ENCODE data around the gene TTC7B.

Gene TTC7B

DNA sequence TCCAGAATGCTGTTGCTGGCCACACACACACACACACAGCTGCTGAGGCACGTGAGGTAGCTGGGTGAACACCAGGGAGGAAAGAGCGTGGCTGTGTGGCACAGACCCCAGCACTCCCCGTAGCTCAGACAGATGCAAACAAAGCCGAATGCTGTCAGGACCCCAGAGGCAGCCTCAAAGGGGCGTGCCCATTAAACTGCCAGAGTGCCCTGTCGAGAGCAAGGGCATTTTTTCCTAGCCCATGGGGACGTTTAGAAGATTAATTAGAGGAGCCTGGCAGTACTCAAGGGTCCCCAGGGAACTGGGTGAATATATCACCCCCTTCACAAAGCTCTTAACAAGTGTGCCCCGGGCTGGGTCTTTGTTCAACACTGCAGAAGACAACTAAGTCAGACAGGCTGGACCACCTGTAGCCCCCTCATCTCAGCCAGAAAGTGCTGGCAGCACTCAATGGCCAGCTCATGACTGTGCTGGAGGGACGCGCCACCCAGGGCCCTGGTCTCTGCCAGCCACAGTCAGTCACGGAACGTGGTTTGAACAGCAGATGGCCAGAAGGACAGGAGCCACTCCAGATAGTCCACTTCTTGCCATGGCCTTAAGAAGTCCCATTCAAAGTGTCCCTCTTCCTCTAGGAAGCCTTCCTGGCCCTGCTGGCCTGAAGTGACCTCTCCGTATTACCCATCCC is 37.5 kb downstream of the TTC7B start:
- no peak overlapping the region for H3K27ac ChIP-seq
- TF ChIP-seq, protein P1, sequence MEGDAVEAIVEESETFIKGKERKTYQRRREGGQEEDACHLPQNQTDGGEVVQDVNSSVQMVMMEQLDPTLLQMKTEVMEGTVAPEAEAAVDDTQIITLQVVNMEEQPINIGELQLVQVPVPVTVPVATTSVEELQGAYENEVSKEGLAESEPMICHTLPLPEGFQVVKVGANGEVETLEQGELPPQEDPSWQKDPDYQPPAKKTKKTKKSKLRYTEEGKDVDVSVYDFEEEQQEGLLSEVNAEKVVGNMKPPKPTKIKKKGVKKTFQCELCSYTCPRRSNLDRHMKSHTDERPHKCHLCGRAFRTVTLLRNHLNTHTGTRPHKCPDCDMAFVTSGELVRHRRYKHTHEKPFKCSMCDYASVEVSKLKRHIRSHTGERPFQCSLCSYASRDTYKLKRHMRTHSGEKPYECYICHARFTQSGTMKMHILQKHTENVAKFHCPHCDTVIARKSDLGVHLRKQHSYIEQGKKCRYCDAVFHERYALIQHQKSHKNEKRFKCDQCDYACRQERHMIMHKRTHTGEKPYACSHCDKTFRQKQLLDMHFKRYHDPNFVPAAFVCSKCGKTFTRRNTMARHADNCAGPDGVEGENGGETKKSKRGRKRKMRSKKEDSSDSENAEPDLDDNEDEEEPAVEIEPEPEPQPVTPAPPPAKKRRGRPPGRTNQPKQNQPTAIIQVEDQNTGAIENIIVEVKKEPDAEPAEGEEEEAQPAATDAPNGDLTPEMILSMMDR (conservative IDR thresholded peaks at IDR 0.05), result no peak

- TF ChIP-seq, protein P1 (conservative IDR thresholded peaks at IDR 0.05), result no peak
- no peak overlapping the region for H3K27ac ChIP-seq
These were observed 38.3 kb downstream of the TTC7B start for GRCh38 chr14:90777830-90778485.

DNA sequence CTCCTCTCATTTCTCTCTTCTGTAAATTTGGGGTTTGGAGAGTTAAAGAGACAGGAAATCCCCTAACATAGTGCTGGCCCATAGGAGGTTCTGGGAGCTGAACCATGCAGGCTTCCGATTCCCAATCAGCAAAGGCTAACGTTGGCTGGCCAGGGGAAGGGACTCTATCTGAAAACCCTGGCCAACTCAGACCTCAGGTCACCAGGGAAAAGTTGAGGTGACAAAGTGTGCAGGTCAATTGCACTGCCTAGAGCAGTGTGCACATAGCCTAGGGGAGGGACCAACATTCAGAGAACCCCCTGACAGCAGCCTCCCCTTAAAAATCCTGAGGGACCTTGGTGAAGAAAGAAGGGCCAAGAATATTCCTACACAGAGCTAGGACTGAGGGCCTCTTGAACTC is 38.9 kb downstream of the TTC7B start:
- TF ChIP-seq, protein P1 (conservative IDR thresholded peaks at IDR 0.05), result no peak
- H3K27ac ChIP-seq, result no peak overlapping the region

GRCh38 chr14:90775441-90775840 is 40.8 kb downstream of the TTC7B start:
- no peak overlapping the region for H3K27ac ChIP-seq
- TF ChIP-seq, protein P1 (conservative IDR thresholded peaks at IDR 0.05), result no peak

GRCh38 chr14:90774316-90774715 is 41.9 kb downstream of the TTC7B start:
- TF ChIP-seq, protein P1 (conservative IDR thresholded peaks at IDR 0.05), result no peak
- H3K27ac ChIP-seq, result peak overlapping the region; percentile 65

GRCh38 chr14:90773705-90774104 is 42.5 kb downstream of the TTC7B start:
- TF ChIP-seq, protein P1 (conservative IDR thresholded peaks at IDR 0.05), result no peak
- peak overlapping the region; percentile 65 for H3K27ac ChIP-seq

GRCh38 chr14:90773196-90773486 is 43.1 kb downstream of the TTC7B start:
- TF ChIP-seq, protein P1 (conservative IDR thresholded peaks at IDR 0.05), result no peak
- H3K27ac ChIP-seq, result peak overlapping the region; percentile 65
